GM21515 (cell line): ENCODE data around the gene ZNF580.

Source experiments
- ATAC-seq: cut with Tn5 transposase; IDR thresholded peaks from one replicate; pipeline ENCODE4 v1.9.1; 2021; ENCODE audit not compliant: unreplicated experiment

The ZNF580 gene, protein sequence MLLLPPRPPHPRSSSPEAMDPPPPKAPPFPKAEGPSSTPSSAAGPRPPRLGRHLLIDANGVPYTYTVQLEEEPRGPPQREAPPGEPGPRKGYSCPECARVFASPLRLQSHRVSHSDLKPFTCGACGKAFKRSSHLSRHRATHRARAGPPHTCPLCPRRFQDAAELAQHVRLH

DNA sequence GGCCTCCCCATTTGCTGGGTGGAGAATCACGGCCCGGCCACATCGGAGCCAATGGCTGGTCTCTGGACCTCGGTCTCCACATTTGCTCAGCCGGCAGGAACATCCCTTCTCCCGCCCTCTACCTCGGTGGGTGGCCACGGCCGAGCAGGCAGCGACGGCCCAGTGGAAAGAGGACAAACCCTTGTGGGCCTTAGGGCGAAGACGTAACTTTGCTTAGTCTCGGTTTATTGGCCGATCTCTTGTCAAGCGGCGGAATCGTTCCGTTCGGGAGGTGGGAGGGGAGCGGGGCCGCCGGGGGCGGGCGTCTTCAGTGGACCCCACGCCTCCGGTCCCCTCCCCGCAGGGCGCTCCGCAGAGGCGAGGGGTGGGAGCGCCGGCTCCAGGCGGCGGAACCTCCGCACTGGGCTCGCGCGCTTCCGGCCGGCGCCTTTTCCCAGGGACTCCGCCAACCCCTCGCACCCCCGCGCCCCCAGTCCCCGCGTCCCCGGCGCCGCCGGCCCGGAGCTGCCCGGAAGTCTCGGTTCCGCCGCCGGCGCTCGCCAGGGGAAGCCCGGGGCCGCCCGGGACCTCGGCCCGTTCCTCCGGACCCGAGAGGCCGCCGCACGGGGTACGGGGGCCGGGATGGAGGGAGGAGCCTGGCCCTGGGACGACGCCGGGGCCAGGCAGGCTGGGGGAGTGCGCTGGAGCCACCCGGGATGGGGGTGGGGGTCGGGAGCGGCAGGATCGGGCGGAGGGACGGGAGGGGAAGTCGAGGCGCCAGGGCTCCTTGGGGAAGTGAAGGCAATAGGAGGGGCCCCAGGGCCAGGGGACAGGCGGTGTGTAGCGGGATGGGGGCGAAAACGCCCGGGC, at the start of gene ZNF580:
Gene ZNF580 (plus strand): TSS at position 426 of the 849 bp plus-strand sequence. CDS start 1,507 bp downstream, outside the sequence.
- no peak for ATAC-seq

DNA sequence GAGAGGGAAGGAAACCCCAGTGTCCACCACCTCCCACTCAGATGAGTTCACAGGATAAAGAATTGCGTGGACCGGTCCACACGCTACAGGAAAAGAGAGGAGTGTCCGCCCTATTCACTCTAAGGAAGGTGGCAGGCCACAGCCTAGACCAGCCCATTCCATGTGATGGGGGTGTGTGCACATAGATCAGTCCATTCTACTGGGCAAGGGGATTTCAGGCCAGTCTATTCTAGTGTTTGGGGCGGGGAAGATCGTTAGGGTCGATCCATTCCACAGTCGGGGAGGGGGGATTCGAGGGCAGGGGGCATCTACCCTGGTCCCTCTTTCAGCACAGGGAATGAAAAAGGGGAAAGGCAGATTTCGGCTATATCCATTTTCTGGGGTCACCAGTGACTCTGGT, 49.2 kb upstream of the ZNF580 start:
- no peak for ATAC-seq

DNA sequence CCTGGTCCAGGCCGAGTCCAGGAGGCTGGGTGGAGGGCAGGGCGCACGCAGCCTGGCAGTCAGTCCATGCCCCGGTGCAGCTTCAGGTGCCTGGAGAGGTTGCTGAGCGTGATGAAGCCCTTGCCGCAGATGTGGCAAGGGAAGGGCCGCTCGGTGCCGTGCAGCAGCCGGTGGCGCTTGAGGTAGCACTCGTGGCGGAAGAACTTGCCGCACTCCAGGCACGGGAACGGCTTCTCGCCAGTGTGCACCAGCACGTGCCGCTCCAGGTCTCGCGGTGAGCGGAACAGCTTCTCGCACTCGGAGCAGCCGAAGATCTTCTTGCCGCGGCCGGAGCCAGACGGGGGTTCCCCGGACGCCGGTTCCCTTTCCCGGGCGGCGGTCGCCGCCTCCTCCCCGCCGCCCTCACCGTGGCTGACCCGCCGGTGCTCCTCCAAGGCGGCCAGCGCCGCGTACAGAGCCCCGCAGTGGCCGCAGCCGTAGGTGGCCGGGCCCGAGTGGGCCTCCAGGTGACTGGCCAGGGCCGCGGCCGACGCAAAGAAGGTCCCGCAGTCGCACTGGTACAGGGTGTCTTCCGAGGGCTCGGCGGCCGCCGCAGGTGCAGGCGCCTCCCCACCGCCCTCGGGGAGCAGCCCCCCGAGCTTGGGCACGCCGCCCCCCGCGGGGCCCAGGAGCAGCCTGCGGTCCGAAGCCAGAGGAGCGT, 48.3 kb upstream of the ZNF580 start:
- ATAC-seq, result no peak

DNA sequence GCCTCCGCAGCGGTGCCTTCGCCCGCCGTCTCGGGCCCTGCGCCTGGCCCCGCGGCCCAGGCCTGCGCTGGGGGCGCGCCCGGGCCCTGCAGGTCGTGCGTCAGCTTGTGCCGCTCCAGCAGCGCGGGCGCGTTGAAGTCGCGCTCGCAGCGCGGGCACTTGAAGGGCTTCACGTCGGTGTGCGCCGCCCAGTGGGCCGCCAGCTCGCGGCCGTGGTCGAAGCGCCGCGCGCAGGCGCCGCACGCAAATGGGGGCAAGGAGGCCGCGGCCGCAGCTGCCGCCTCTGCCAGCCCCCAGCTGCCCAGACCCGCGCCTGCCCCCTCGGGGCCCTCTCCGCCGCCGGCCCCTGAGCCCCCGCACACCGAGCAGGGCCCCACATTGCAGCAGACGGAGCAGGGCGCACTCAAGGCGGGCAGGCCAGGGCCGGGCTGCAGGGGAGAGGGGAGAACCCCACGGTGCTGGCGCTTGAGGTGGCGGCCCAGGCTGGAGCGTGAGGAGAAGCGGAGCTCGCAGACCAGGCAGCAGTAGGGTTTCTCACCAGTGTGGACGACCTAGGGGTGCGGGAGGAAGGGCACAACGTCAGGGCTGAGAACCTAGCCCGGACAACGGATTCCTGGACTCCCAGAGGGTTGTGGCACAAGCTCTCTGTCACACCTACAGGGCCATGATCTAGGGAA, 47.6 kb upstream of the ZNF580 start:
- ATAC-seq, result no peak

DNA sequence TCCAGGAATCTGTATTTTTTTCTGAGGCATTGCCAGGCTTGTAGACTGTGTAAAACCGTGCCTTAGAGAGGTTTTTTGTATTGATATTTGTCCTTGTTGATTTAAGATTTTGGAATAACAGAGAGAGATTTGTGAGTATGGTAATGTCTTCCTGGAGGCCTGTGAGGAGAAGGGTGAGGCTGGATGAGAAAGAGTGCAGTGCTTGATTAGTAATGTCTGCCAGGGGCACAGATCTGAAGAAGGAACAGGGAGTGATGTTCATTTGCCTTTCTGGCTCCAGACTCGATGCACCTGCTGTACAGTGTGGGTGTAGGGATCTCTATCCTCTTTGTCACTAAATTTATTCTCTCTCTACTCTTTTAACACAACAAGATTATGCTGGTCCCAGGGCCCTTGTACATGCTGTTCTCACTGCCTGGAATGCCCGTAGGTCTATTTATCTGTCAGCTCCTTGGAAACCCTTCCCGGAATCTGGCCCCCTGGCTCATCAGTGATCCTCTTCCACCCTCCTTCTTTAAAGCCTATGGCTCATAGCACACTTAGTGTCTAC, 45.7 kb upstream of the ZNF580 start:
- ATAC-seq, result no peak

DNA sequence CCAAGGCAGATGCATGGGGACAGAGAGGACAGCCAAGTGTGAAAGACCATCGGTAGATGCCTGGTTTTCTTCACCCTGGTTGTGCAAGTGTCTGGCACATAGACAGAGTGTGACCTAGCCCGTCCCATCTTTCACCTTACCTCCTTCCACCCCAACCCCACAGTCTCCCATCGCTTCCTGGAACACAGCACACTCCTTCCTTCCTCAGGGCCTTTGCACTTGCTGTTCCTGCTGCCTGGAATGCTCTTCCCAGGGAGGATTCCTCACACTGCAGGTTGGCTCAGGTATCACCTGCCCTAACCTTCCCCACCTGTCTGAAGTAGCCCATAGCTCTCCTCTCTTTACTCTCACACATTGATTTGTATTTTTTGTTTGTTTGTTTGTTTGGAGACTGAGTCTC, 44.5 kb upstream of the ZNF580 start:
- ATAC-seq, result no peak

DNA sequence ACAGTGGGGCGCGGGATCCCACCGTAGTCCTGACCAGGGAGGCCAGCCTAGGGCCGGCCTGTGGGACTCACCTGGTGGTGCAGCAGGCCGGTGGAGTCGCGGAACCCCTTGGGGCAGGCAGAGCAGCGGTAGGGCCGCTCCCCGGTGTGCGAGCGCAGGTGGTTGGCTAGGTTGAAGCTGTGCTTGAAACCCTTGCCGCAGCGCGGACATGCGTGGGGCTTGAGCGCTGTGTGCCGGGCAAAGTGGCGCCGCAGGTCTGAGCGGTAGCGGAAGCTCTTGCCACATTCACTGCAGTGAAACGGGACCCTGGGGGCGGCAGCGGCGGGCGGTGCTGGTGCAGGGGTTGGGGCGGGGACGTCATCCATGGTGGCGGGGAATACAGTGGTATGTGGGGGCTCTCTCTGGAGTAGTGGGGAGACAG, 43.3 kb upstream of the ZNF580 start:
- ATAC-seq, result no peak

DNA sequence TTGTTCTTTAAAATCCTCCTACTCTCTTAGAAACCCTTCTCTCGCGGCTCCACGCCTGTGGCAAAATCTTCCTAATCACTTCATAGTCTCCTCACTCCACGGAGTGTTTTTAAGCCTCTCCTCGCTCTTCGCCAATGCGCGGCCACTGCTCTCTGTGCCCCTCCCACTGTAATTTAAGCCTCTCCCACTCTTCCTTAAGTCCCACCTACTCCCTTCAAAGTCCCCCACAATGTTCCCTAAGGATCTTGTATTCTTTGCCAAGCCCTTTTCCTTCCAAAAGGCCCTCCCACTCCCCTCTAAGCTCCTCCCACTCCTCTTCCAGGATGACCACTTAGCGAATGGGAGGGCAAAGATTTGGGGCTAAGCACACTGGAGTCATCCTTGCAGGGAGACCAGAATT, 42.8 kb upstream of the ZNF580 start:
- no peak for ATAC-seq

DNA sequence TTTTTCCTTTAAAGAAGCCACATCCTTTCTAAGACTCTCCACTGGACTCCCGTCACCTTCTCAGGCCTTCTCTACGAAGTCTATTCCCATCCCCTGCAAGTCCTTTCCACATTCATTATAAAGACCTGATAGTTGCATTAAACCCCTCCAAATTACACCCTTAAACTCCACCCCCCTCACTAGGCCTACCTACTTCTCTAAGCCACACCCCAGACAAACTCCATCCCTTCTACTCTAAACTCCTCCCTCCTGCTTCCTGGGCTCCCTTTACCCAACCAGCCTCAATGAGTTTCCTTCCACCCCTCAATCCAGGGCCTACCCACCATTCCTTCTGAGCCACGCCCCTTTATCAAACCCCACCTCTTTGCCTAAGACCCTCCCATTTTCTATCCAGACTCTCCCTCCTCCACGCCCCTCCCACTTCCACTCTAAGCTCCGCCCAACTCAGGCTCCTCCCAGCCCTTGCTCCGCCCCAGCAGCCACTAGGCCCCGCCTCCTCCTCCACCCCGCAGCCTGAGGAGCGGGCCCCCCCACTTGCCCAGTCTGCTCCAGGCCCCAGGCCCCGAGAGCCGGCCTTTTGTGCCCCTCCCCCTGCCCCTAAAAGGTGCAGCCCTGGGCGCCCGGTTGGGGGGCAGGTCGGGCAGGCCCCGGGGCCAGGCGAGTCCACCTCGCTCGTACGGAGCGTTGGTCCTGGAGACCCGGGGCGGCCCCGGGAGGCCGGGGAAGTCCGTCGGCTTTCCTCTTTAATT, 41.9 kb upstream of the ZNF580 start:
- ATAC-seq, result peak; percentile 49

DNA sequence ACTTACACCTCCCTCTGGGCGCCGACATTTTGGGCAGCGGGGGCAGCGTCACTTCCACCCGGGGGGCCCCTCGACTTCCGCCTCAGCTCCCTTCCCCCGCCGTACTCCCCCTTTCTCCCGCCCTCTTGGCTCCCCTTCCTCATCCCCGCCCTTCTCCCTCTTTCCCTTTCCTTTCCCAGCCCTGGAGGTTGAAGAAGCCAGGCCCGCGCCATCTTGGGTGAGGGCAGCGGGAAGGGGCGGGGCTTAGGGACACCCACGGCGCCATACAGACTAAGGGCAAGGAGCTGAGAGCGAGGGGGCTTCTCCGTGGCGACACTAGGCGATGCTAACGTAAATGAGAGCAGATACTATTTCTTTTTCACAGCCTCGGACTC, 41.3 kb upstream of the ZNF580 start, which contains the start of gene FIZ1:
Gene FIZ1 (minus strand): TSS at position 50 of the 374 bp plus-strand sequence. CDS start 1,652 bp downstream, outside the sequence.
- ATAC-seq, result peak; percentile 43

DNA sequence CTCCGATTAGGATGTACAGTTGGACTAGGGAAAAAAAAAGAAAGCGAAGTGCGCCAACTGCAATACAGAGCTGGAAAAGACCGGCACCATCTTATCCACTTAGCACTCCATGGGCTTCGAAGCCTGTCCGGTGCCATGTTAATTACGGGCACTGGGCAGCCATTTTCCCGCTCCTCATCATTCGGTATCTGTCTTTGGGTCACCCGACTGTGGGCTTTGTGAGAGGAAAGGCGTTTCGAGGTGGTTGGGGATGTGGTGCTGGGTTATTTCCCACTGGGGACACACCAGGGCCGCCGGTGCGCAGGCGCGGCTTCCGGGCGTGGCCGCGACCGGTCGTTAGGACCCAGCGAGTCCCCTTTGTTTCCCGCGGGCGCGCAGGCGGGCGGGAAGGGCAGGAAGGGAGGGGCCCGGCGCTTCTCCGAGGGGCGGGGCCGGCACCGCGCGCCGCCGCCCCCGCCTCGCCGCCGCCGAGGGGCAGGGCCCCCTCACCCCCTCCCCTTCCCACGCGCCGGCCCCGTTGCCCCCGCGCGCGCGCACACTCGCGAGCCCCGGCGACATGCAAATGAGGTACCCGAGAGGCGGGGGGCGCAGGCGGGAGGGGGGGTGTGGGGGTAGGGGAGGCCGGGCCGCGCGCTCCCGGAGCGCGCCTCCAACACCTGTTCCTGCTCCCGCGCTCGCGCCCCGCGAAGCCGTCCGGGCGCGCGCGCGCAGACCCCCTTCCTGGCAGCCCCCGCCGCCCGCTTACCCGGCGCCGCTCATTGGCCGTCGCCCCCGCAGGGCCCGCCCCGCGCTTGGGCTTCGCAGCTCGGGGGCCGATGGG, 40.8 kb upstream of the ZNF580 start, which contains the start of gene ZNF524:
Gene ZNF524 (plus strand): TSS at position 447 of the 820 bp plus-strand sequence. CDS start 1,825 bp downstream, outside the sequence.
- ATAC-seq, result peak; percentile 35

DNA sequence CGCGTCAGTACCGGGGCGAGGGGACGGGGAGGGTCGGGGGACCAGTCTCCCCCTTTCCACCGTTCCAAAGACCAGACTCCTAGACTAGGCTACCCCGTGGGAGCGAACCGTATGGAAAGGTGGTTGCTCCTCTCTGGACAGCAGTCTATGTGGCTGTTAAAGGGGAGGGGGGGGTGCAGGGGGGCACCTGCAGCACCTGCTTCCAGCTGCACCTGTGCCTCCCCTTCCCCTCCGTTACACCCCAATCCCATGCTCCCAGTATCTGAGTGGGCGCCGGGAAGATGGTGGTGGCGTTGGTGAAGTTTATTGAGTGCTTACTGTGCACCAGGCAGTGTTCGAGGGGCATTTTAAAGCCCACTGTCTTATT, 40.2 kb upstream of the ZNF580 start:
- ATAC-seq, result no peak

DNA sequence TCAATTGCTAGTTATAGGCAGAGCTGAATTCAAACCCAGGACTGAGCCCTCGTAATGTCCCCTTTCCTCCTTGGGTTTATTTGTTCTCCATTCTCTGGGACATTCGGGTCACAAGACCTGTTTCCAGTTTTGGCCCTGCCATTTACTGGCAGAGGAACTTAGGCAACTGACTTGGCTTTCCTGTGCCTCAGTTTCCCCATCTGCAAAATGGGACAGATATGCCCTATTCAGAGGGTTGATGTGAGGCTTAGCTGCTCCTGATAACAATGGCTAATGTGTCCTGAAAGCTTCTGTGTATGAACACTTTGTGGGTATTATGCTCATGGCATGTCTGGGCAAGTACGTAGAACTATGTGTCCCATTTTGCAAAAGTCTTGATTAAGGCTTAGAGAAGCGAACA, 39.7 kb upstream of the ZNF580 start:
- no peak for ATAC-seq

DNA sequence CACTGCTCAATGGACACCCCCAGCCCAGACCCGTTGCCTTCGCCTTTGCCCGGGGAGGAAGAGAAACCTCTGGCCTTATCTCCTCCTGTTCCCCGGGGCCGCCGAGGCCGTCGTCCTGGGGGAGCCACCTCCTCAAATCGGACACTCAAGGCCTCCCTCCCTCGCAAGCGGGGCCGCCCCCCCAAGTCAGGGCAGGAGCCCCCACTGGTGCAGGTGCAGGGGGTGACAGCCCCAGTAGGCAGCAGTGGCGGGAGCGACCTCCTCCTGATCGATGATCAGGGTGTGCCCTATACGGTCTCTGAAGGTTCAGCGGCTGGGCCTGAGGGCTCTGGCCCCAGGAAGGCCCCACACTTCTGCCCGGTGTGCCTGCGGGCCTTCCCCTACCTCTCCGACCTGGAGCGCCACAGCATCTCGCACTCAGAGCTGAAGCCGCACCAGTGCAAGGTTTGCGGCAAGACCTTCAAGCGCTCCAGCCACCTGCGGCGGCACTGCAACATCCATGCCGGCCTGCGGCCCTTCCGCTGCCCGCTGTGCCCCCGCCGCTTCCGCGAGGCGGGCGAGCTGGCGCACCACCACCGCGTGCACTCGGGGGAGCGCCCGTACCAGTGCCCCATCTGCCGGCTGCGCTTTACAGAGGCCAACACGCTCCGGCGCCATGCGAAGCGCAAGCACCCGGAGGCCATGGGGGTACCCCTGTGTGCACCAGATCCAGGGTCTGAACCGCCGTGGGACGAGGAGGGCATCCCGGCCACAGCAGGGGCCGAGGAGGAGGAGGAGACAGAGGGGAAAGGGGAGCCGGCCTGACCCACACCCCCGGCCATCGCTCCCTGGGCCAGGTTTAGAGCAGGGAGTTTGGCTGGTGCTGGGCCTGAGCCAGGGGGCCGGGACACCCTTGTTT, 38.4 kb upstream of the ZNF580 start:
- ATAC-seq, result no peak

DNA sequence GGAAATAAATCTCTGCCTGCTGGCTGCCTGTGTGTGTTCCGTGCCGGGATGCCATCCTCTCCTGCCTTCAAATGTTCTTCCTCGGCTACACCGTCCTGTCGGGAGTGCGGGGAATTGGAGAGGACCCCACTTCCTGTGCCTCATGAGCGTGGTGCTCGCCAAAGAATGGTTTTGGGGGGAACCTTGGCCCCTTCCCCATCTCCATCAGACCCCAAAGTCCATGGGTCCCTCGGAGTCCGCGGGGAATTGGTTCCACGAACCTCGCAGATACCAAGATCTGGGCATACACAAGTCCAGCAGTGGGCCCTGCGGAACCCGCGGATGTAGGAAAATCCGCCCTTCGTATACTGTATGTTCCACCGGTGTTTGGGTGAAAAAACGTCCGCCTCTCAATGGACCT, 37.7 kb upstream of the ZNF580 start:
- ATAC-seq, result no peak

DNA sequence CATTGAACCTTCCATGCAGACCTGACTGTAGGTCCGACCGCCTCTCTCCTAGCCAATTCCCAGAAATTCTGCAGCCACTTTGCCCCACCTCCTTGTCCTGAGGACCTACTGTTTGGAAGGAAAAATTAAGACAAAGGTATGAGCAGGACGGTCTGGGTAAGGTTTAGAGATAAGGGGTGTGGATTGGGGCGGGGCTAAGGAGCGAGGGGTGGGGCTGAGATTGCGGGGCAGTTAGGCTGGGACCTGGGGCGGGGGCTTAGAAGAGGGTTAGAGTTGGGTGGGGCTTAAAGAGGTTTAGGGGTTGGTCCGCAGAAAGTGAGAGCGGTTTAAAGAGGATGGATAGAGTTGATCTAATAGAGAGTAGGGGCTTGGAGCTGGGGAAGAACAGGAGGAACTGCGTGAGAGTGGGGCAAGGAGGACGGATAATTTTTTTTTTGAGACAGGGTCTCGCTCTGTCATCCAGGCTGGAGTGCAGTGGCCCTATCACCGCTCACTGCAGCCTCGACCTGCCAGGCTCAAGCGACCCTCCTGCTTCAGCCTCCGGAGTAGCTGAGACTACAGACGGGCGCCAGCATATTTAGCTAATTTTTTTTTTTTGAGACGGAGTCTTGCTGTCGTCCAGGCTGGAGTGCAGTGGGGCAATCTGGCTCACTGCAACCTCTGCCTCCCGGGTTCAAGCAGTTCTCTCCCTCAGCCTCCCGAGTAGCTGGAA, 37.1 kb upstream of the ZNF580 start:
- ATAC-seq, result no peak

DNA sequence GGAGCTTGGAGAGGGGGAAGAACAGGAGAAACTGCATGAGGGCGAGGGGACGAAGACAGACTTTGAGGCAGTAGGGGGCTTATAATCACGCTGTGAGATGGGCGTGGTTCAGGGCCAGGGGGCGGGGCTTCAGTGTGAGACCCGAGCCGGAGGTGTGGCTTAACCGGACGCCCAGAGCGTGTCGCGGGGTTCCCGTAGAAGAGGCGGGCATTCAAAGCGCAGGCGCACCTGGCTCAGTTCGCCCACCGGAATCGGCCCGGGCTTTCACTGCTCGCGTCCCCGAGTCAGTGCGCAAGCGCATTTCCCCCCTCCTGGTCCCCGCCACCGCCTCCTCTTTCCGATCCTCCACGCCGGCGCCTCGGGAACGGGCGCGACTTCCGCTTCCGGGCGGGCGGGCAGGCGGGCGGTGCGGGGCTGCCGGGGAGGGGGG, 35.6 kb upstream of the ZNF580 start:
- peak; percentile 58 for ATAC-seq
